ENCODE data around the gene CTAG2.
"Not testable (repeated sequence)": the region's sequence is repeated elsewhere in the genome, so short reads cannot be mapped to it uniquely, and the experiment has no call there.

The CTAG2 gene

GRCh38 chrX:154653413-154653812 is at the start of gene CTAG2:
Gene CTAG2, minus strand, starts transcription at chrX:154653579. Its CDS starts 64 bp downstream, at chrX:154653515.
- DNase-seq = not testable (repeated sequence)

GRCh38 chrX:154698630-154699248 is 45.4 kb upstream of the CTAG2 start:
- no peak for DNase-seq

- no peak for DNase-seq
Measured at GRCh38 chrX:154696676-154697045, 43.3 kb upstream of the CTAG2 start.

DNA sequence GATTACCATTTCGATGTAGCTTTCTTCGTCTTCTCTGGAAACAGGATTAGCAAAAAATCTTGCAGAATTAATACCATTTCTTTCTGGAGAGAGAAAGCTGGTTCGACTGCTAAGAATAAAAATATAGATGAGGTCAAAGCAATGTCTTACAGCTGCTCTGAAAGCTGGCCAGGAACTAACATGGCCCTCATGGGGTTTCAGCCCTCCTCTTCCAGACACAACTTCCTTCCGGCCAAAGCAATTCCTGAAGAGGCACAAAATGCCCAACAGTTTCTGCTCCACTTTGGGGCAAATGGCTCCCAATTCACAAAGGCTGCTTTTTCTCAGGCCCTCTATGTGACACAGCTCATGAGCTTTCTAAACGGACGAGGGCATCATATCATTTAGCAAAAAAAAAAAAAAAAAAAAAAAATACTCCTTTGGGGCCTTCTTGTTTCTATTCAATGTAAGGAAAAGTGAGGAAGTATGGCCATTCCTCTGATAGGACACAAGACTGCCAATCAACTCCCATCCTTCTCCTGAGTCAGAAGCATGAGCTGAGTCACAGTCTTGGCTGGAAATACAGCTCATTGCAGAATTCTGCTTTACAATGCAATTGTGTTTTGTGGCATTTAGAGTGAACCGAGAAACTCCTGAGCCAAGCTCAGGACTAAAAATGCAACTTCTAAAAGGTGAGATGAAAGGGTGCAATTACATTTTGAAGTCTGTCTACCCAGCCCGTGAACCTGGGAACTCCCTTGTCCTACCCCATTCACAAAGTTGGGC is 42.7 kb upstream of the CTAG2 start:
- DNase-seq = peak; percentile 68

DNA sequence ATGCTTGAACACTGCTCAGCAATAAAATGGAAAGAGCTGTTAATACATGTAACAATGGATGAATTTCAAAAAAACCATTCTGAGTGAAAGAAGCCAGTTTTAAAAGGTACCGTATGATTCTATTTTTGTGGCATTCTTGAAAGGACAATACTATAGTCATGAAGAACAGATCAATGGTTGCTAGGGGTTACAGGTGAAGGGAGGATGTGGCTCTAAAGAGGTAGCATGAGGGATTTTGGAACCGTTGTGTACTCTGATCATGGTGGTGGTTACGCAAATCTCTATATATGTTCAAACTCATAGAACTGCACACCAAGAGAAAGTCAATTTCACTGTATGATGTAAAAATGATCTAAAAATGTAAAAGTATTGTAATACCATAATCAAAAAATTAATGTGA is 40.0 kb upstream of the CTAG2 start:
- DNase-seq = no peak

DNA sequence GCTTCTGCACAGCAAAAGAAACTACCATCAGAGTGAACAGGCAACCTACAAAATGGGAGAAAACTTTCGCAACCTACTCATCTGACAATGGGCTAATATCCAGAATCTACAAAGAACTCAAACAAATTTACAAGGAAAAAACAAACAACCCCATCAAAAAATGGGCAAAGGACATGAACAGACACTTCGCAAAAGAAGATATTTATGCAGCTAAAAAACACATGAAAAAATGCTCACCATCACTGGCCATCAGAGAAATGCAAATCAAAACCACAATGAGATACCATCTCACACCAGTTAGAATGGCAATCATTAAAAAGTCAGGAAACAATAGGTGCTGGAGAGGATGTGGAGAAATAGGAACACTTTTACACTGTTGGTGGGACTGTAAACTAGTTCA is 37.1 kb upstream of the CTAG2 start:
- DNase-seq = not testable (repeated sequence)

DNA sequence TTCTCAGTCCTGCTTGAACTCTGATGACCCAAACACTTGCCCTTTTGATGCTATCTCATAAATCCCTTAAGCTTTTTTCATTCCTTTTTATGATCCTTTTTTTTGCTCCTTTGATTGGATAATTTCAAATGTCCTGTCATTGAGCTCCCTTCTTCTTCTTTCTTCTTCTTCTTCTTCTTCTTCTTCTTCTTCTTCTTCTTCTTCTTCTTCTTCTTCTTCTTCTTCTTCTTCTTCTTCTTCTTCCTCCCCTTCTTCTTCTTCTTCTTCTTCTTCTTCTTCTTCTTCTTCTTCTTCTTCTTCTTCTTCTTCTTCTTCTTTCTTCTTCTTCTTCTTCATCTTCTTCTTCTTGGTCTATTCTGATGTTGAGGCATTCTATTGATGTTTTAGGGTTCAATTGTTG is 18.7 kb upstream of the CTAG2 start:
- not testable (repeated sequence) for DNase-seq

DNA sequence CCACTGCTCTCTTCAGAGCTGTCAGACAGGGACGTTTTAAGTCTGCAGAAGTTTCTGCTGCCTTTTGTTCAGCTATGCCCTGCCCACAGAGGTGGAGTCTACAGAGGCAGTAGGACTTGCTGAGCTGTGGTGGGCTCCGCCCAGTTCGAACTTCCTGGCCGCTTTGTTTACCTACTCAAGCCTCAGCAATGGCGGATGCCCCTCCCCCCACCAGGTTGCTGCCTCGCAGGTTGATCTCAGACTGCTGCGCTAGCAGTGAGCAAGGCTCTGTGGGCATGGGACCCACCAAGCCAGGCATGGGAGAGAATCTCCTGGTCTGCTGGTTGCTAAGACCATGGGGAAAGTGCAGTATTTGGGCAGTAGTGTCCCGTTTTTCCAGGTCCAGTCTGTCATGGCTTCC is 17.5 kb upstream of the CTAG2 start:
- not testable (repeated sequence) for DNase-seq

GRCh38 chrX:154661899-154662298 is 8.5 kb upstream of the CTAG2 start:
- DNase-seq = no peak

- no peak for DNase-seq
Measured at GRCh38 chrX:154661170-154661569, 7.8 kb upstream of the CTAG2 start.

DNA sequence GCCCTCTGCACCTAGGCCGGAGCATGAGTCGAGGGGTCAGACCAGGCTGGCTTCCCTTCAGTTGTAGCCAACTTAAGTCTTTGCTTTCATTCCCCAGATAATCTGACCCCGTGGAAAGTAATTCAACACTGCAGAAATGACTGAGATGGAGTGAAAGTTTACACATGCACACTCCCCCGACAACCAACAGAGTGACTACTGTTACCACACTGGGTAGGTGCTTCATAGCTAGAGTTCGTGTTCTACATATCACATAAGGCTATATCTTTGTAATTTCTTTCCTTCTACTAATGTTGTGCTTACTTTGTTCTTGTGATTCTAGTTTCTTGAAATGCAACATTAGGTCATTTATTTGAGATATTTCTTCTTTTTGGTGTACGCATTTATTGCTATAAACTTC is 7.2 kb upstream of the CTAG2 start:
- DNase-seq = no peak

- no peak for DNase-seq
Measured at GRCh38 chrX:154658957-154659356, 5.6 kb upstream of the CTAG2 start.

DNA sequence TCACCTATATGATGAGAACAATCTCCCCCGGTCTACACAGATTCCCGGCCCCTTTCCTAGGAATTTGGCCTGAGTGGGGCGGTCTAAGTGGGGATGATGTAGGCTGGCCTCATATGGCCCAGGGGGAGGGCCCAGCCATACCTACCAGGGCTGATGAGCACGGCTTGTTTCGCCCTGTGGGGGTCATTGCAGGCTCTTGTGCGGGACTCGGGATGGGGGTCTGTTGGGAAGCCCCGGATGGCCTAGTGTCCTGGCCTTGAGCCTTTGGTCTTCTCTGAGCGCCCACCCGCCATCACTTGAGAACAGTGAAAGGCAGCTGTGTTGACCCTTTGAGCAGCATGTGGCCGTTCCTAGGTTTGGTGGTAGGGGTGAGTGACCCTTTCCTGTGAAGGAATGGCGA is 4.8 kb upstream of the CTAG2 start:
- DNase-seq = no peak

GRCh38 chrX:154657226-154657805 is 3.9 kb upstream of the CTAG2 start:
- no peak for DNase-seq

- DNase-seq = no peak
Measured at GRCh38 chrX:154655786-154656185, 2.4 kb upstream of the CTAG2 start.

DNA sequence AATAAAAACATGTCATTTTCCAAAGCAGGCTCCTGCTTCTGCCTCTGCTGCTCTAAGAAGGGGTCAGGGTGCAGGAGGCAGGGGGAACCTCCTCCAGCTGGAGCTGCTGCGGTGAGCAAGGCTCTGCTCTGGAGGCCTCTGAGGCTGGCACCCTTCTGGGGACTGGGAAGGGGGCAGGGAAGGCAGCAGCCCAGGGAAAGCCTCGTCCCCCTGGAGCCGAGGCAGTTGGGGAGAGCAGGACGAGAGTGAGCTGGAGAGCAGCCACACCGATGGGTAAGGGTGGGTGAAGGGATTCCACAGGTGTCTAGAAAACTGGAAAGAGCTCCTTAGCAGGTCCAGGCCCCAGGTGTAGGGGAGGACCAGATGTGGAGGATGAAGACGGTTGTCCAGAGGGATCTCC is 2.0 kb upstream of the CTAG2 start:
- DNase-seq = no peak

DNA sequence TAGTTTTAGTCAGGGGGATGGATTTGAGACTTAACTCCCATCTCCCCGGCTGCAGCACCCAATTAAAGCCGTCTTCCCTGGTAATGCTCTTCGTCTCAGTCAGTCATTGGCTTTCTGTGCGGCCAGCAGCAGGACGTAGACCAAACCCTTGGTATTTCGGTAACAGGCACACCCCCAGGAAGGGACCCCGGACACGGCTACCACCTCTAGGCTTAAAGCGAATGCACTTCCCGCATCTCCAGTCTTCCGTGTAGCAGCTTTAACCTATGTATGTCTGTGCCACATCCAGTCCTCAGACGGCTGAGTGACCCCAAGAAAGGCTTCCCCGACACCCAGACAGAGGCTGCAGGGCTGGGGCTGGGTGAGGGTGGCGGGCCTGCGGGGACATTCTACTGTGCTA is 1.5 kb upstream of the CTAG2 start:
- no peak for DNase-seq

DNA sequence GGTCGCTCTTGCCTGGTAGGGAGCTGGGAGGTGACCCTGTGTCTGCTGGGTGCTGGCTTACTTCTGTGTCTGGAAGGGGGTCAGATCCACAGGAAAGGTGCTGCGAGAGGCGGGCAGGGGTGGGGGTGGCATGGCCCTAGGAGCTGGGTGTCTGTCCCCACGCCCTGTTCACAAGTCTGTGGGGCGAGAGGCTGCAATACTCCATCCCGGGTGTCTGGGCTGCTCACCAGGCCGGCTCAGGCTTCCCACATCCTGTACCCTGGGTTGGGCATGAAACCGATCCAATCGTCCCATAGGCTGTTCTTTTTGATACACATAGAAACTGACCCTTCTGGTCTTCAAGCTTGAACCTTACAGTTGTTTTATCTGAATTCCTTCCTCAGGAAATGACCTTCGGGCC is 993 bp upstream of the CTAG2 start:
- no peak for DNase-seq

DNA sequence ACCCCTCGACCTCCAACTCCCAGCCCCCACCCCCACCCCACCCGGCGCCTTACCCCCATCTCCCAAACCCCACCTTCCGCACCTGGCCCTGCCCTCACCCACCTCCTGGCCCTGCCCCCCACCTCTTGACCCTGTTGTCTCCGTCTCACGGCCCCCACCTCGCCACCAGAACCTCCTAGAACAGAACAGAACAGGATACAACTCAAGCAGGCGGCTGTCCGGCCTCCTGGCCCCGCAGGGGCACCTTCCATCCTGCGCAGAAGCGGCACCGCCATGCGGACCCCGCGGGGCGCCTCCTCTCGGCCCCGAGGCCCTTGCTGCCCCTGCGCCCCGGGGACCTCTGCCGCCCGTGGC is 354 bp downstream of the CTAG2 start:
- no peak for DNase-seq

DNA sequence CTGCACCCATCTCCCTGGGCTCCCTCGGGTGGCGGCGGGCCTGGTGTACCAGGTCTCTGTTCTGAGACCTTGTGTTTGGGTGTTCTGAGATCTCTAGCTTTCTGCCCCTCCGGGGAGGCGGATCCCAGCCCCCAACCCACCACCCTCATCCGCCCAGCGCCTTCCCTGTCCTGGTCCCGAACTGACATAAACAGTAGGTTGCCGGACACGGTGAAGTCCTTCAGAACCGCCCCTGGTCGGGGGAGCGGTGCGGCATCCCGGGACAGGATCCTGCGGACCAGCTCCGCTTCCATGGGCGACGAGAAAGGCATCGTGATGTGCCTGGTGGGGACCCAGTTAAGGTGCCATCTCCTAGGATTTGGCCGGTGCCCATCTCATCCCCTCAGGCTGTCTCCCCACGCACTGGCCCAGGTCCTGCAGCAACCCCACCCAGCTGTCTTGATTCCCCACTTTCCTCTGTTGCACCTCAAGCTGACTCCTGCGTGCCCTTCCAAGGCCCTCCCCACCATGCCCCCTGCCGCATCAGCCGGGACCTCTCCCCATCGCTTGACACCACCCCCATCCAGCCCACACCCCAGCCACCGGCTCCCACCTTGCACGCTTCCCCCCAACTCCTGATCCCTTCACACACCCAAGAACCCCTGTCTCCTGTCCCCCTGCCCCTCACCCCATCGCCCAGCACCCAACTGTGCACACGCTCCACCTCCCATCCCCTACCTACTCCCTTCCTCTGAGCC is 900 bp downstream of the CTAG2 start:
- DNase-seq = no peak

- no peak for DNase-seq
Measured at GRCh38 chrX:154650221-154650510, 3.2 kb downstream of the CTAG2 start.

- DNase-seq = no peak
Measured at GRCh38 chrX:154649503-154650220, 3.7 kb downstream of the CTAG2 start.

GRCh38 chrX:154648931-154649330 is 4.4 kb downstream of the CTAG2 start:
- no peak for DNase-seq
